Mucosa of rectum (tissue), 2 donors: ENCODE measurements around the gene BCAS3.

Experiments
- H3K27ac ChIP-seq, 2 donors: one replicate each; pipeline ENCODE4 v1.7.0; 2013; ENCODE audit warnings: inconsistent platforms in 2 of 2, low read depth in 2 of 2, low read length in 2 of 2
- H3K27me3 ChIP-seq, 2 donors: one replicate each; pipeline ENCODE4 v1.7.0; 2013; ENCODE audit warnings: low read length in 2 of 2; ENCODE audit not compliant: control insufficient read depth in 2 of 2, insufficient read depth in 2 of 2
- H3K36me3 ChIP-seq, 2 donors: one replicate each; pipeline ENCODE4 v1.7.0; 2013; ENCODE audit warnings: low read length in 2 of 2; ENCODE audit not compliant: control insufficient read depth in 2 of 2, insufficient read depth in 2 of 2
- H3K4me1 ChIP-seq, 2 donors: one replicate each; pipeline ENCODE4 v1.7.0; 2013; ENCODE audit warnings: low read length in 2 of 2, mild to moderate bottlenecking in 1 of 2; ENCODE audit not compliant: control insufficient read depth in 2 of 2, insufficient read depth in 2 of 2
- H3K4me3 ChIP-seq, 2 donors: one replicate each; pipeline ENCODE4 v1.7.0; 2013; ENCODE audit warnings: low read length in 2 of 2
- H3K9ac ChIP-seq, 2 donors: one replicate each; pipeline ENCODE4 v1.7.0; 2013; ENCODE audit warnings: low read length in 2 of 2, low read depth in 1 of 2, mild to moderate bottlenecking in 1 of 2
- H3K9me3 ChIP-seq, 2 donors: one replicate each; pipeline ENCODE4 v1.7.0; 2013; ENCODE audit warnings: low read length in 2 of 2; ENCODE audit not compliant: control insufficient read depth in 2 of 2
- donor health status: healthy.
- donor health status: Normal muscosa, but diverticular disease.

The BCAS3 gene

GRCh38 chr17:60887614-60888028, 210.0 kb downstream of the BCAS3 start:
- no peak overlapping the region for H3K9ac ChIP-seq
- H3K36me3 ChIP-seq = no peaks in the 10 kb centered on the region
- H3K27me3 ChIP-seq = no peaks in the 10 kb centered on the region
- H3K9me3 ChIP-seq = no peaks in the 10 kb centered on the region
- no peaks in the 10 kb centered on the region for H3K4me1 ChIP-seq
- H3K4me3 ChIP-seq = peak overlapping the region; percentile 58
- H3K27ac ChIP-seq = no peak overlapping the region

GRCh38 chr17:60888812-60889709, 211.4 kb downstream of the BCAS3 start:
- Histone ChIP-seq H3K4me3 (no peak overlapping the region), H3K4me1 (no peaks in the 10 kb centered on the region), H3K9me3 (no peaks in the 10 kb centered on the region), H3K27ac (no peak overlapping the region), H3K36me3 (no peaks in the 10 kb centered on the region), H3K9ac (no peak overlapping the region), H3K27me3 (no peaks in the 10 kb centered on the region)

- Histone ChIP-seq H3K4me1 (no peaks in the 10 kb centered on the region), H3K36me3 (no peaks in the 10 kb centered on the region), H3K9ac (no peak overlapping the region), H3K9me3 (no peaks in the 10 kb centered on the region), H3K4me3 (no peak overlapping the region), H3K27me3 (no peaks in the 10 kb centered on the region), H3K27ac (no peak overlapping the region)
These were observed 213.5 kb downstream of the BCAS3 start for GRCh38 chr17:60891149-60891548.

GRCh38 chr17:60893475-60893874, 215.8 kb downstream of the BCAS3 start:
- Histone ChIP-seq H3K27me3 (no peaks in the 10 kb centered on the region), H3K27ac (no peak overlapping the region), H3K36me3 (no peaks in the 10 kb centered on the region), H3K9ac (no peak overlapping the region), H3K4me3 (no peak overlapping the region), H3K9me3 (peaks cover 0 to 4% of the 10 kb centered on the region in 2 donors), H3K4me1 (no peaks in the 10 kb centered on the region)

- Histone ChIP-seq H3K36me3 (no peaks in the 10 kb centered on the region), H3K4me1 (no peaks in the 10 kb centered on the region), H3K27me3 (no peaks in the 10 kb centered on the region), H3K27ac (no peak overlapping the region), H3K9ac (no peak overlapping the region), H3K4me3 (no peak overlapping the region), H3K9me3 (peaks cover 0 to 4% of the 10 kb centered on the region in 2 donors)
These were observed 219.3 kb downstream of the BCAS3 start for GRCh38 chr17:60896996-60897395.

- H3K4me1 ChIP-seq = no peaks in the 10 kb centered on the region
- H3K27me3 ChIP-seq = no peaks in the 10 kb centered on the region
- H3K27ac ChIP-seq = no peak overlapping the region
- H3K36me3 ChIP-seq = no peaks in the 10 kb centered on the region
- H3K9ac ChIP-seq = no peak overlapping the region
- H3K4me3 ChIP-seq = no peak overlapping the region
- peaks cover 0 to 4% of the 10 kb centered on the region in 2 donors for H3K9me3 ChIP-seq
These were observed 221.5 kb downstream of the BCAS3 start for GRCh38 chr17:60899115-60899514.

GRCh38 chr17:60900688-60901087, 223.0 kb downstream of the BCAS3 start:
- Histone ChIP-seq H3K9ac (no peak overlapping the region), H3K9me3 (peaks cover 0 to 4% of the 10 kb centered on the region in 2 donors), H3K4me1 (no peaks in the 10 kb centered on the region), H3K27me3 (no peaks in the 10 kb centered on the region), H3K27ac (no peak overlapping the region), H3K4me3 (no peak overlapping the region), H3K36me3 (no peaks in the 10 kb centered on the region)

GRCh38 chr17:60901242-60901641, 223.6 kb downstream of the BCAS3 start:
- Histone ChIP-seq H3K9me3 (peaks cover 0 to 4% of the 10 kb centered on the region in 2 donors), H3K9ac (no peak overlapping the region), H3K36me3 (no peaks in the 10 kb centered on the region), H3K4me1 (no peaks in the 10 kb centered on the region), H3K27ac (no peak overlapping the region), H3K27me3 (no peaks in the 10 kb centered on the region), H3K4me3 (no peak overlapping the region)

GRCh38 chr17:60901806-60902205, 224.2 kb downstream of the BCAS3 start:
- H3K4me3 ChIP-seq = no peak overlapping the region
- peaks cover 0 to 4% of the 10 kb centered on the region in 2 donors for H3K9me3 ChIP-seq
- H3K27ac ChIP-seq = no peak overlapping the region
- H3K4me1 ChIP-seq = no peaks in the 10 kb centered on the region
- H3K36me3 ChIP-seq = no peaks in the 10 kb centered on the region
- no peaks in the 10 kb centered on the region for H3K27me3 ChIP-seq
- H3K9ac ChIP-seq = no peak overlapping the region

- no peaks in the 10 kb centered on the region for H3K36me3 ChIP-seq
- no peak overlapping the region for H3K4me3 ChIP-seq
These were observed 224.7 kb downstream of the BCAS3 start for GRCh38 chr17:60902399-60902798.

More at GRCh38 chr17:60902399-60902798, 224.7 kb downstream of the BCAS3 start:
- no peaks in the 10 kb centered on the region for H3K4me1 ChIP-seq
- no peaks in the 10 kb centered on the region for H3K27me3 ChIP-seq
- H3K27ac ChIP-seq = no peak overlapping the region
- no peak overlapping the region for H3K9ac ChIP-seq
- no peaks in the 10 kb centered on the region for H3K9me3 ChIP-seq
